Measurements from ENCODE around the gene NARS2.
"Not testable (repeated sequence)": the region's sequence is repeated elsewhere in the genome, so short reads cannot be mapped to it uniquely, and the experiment has no call there.

NARS2 gene

DNA sequence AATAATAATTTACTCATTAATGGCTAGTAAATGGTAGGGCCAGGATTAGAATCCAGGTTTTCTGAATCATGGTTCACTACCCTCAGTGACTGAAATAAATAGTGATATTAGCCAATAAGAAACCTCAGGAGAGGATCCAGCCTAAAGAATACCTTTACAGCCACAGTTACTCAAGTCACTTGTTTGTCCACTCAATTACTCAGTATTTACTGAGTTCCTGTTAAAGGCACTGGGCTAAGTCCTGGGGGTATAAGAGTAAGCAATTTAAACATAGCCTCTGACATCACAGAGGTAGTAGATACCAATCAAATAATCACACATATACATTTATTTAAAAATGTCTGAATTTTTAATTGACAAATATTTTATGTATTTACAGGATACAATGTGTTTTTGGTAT lies 100.2 kb downstream of the NARS2 start:
- no peak for DNase-seq

DNA sequence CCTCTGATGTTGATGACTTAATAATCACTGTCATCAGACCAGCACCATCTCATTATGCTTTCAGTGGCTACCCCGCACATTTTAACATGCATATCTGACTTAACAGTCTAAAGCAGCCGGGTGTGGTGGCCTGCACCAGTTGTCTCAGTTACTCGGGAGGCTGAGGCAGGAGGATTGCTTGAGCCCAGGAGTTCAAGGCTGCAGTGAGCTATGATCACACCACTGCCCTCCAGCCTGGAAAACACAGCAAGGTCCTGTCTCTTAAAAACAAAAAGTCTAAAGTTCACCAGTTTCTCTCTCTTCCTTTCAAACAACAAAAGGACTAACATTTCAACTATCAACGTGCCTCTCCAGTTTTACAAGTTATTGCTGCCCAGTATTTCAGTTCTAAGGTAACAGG lies 101.8 kb downstream of the NARS2 start:
- DNase-seq = no peak

DNA sequence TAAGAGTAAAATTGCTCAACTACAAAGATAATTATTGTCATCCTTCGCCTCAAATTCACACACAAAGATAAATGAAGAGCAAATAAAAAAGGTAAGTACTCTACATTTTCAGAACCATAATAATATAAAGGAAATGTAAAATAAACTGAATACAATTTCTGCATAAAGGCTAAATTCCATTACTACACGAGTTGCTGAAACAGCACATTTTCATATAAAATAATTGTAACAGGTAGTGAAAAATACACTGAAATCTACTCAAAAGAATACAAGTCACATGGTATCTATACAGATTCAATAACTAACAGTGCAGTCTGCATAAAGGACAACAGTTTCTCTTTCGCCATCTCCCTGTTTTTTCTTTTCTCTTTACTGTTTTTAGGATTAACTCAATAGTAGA lies 102.3 kb downstream of the NARS2 start:
- DNase-seq = no peak

DNA sequence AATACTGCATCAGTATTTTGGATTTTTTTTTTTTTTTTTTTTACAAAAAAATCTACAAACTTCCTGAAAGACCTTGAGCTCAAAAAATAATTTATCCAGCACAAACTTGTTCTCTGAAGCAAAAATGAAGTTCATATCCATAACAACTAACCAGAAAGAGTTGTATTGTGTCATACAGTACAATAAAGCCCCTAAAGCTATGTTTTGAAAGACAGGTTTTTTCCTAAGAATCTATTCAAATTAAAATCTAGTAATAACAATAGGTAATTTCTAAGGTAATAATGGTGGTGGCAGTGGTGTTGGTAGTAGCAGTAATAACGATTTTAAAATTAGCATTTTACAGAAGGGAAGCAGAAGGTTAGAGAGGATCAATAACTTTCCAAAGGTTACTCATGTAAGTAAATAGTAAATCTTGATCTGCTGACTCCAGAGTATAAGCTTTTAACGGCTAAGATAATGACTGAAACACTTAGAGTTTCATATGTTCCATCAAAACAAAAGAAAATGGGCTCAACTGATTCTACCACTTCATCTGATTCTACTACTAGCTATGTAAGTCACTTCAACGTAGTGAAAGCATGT lies 103.7 kb downstream of the NARS2 start:
- no peak for DNase-seq

DNA sequence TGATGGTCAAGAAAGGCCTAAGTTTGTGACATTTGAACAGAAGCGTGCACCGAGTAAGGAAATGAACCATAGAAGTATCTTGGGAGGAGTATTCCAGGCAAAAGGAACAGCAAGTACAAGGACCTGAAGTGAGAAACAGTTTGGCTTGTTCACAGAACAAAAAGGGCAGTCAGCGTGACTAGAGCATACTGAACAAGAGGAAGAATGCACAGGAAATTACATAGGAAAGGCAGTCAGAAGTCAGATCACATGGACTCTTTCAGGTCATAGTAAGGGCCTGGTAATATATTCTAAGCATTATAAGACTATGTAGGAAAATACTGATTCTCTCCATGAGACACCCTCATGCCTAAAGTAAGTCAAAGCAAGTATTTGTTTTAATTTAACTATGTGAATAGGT lies 104.8 kb downstream of the NARS2 start:
- DNase-seq = no peak

DNA sequence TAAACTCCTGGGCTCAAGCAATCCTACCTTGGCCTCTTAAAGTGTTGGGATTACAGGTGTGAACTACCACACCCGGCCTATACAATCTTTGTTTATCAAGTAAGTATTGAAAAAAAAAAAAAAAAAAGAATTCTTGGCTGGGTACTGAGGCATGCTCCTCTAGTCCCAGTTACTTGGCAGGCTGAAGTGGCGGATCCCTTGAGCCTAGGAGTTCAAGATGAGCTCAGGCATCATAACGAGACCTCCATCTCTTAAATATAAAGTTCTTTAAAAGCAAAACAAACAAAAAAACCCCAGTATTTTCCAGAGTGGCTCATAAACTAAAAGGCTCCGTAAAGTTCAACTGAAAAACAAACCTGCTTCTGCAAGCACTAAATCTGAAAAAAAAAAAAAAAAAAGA lies 106.7 kb downstream of the NARS2 start:
- DNase-seq = no peak

DNA sequence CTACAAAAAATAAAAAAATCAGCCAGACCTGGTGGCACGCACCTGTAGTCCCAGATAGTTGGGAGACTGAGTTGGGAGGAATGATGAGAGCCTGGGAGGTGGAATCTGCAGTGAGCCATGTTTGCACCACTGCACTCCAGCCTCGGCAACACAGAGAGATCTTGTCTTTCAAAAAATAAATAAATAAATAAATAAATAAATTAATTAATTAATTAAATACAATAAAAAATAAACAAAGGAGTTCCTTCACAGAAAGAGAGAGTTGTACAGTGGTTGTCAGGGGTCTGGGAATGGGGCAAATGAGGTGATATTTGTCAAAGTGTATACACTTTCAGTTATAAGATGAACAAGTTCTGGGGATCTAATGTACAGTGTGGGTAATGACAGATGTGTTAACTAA lies 107.3 kb downstream of the NARS2 start:
- DNase-seq = no peak

DNA sequence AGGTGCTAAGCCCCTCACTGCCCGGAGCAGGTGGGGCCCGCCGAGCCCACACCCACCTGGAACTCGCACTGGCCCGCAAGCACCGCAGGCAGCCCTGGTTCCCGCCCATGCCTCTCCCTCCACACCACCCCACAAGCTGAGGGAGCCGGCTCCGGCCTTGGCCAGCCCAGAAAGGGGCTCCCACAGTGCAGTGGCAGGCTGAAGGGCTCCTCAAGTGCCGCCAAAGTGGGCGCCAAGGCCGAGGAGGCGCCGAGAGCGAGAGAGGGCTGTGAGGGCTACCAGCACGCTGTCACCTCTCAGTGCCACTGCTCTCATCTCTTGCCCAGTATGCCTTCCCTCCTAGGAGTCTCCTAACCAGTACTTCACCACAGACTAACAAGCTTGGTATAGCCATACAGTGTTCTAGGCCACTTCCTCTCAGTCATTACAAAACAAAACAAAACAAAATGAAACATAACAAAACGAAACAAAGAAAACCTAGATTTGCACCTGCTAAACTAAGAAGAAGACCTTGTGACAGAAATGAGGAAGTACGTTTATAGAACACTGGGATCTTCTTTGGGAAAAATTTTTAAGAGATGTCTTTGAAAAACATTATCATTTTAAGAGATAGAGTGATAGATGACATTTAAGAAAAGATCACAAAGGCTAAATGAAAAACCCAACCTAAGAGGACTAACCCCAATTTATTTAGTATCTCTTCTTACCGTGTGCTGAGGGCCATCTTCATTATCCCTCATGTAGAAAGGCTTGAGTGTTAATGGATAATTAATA lies 109.3 kb downstream of the NARS2 start:
- no peak for DNase-seq

DNA sequence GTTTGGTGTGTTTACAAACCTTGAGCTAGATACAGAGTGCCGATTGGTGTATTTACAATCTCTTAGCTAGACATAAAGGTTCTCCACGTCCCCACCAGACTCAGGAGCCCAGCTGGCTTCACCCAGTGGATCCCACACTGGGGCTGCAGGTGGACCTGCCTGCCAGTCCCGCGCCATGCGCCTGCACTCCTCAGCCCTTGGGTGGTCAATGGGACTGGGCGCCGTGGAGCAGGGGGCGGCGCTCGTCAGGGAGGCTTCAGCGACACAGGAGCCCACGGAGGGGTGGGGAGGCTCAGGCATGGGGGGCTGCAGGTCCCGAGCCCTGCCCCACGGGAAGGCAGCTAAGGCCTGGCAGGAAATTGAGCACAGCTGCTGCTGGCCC lies 109.9 kb downstream of the NARS2 start:
- DNase-seq = not testable (repeated sequence)

DNA sequence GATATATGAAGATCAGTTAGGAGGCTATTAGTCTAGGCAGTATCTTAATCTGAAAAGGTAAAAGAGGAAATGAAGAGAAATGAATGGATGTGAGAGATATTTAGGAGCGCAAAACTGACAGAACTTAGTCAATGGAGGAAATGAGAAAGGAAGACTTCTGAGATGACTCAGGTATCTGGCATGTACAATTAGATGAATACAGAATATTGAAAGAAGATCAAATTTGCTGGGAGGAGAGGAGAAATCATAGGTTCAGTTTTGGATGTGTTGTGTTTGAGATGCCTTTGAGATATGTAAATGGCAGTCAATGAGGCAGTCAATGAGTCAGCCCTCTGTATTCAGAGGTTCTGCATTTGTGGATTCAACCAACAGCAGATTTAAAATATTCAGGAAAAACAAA lies 114.2 kb downstream of the NARS2 start:
- no peak for DNase-seq

DNA sequence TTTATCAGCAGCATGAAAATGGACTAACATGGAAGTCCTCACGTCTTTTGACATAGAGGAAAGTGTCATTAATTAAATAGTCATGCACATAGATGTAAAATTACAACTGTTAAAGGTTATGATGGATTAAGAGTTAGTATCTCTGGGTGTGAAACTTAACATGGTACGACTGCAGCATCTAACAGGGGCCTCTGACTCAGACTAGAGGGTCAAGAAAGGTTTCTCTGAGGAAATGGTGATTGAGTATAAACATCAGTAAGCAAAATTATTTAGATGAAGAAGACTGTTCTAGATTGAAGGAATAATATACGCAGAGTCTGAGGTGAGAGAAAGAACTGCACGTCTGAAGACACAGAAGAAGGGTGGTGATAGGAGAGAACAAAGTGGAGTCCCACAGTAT lies 114.9 kb downstream of the NARS2 start:
- no peak for DNase-seq

DNA sequence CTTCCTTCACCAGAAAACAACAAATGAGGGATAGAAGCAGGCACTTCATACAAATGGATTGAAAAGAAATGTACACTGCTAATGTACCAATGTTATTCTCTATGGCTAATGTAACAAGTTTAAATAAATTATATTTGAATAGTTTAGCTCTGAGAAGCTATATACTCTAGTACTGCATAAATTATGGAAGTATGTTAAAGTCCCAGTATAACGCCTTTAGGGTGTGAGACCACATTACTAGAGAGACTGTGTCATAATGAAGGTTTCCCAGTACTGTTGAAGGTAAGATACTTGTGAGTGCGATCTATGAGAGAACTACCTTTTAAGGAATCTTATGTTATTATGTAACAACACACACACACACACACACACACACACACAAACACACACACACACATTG lies 117.2 kb downstream of the NARS2 start:
- no peak for DNase-seq

DNA sequence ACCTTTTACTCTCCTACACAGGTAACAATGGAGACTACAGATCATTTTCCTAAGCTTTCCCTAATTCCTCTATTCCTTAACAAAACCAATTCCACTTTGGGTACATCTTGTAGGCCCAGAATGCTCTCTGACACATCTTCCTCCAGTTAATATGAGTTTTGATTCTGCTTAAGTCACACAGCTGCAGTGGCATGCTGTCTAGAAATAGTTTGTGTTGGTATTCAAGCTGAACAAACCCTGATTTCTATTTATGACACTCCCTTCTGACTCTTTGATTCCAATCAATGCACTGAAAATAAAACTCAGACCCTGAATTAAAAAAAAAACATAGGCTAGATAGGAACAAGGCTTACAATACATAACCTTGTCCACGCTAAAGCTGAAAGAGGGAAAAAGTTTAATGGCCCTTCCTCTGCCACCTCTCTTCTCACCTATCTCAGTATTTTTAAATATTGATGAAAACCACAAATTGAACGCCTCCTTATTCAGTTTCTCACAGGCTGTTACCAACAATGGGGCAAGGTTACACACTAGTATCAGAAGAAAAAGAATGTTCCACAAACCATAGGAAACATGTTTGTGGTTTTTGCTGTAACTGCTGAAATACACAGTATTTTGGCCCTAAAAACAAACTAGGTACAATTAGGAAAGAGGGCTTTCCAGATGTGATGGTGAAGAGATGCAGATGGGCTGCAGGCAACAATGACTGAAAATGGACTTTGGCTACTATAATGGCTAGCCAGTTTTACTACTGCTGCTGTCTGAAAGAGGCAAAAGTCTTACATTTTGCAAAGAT lies 121.3 kb downstream of the NARS2 start:
- no peak for DNase-seq

DNA sequence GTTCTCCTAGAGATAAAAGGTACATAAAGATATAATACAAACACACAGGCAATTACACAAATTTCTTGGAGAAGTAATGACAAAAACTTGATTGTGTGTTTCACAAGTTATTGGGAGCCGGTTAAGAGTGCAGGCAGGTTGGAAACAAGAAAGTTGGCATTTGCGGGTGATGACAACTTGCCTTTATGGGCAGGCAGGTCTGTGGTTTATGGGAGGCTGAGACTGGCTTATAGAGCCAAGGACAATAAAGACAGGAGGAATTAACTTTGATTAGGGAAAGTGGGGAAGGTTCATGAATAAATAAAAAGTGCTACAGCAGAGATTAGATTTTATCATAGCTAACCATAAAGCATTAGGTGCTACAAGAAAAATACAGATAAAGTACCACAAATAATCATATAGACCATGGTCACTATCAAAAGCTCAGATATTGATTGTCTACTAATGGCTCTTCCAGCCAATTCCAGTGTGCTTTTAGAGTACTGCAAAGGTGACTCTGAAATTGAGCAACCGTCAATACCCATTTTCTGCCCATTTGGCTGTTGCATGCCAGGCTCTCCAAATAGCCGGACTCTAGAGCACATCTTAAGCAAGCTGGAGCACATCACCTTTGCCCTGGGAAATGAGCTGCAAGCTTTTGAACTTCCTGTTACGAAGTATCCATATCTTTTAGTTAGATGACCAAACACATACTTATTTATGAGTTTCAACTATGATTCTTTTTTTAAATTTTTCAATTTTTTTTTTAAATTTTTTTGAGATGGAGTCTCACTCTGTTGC lies 123.1 kb downstream of the NARS2 start:
- DNase-seq = no peak

DNA sequence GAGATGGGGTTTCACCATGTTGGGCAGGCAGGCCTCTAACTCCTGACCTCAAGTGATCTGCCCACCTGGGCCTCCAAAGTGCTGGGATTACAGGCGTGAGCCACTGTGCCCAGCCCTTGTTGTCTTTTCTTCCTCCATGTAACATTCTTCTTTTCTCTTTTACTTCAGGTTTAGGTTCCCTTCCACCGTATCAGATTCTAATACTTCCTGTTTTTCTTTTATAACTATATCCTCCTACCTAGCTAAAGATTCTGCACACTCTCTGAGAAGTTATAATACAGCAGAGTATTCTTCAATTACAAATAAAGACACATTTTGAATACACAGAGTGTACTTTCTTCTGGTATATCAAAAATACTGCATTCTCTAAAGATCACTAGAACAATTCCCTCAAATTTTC lies 123.8 kb downstream of the NARS2 start:
- no peak for DNase-seq

DNA sequence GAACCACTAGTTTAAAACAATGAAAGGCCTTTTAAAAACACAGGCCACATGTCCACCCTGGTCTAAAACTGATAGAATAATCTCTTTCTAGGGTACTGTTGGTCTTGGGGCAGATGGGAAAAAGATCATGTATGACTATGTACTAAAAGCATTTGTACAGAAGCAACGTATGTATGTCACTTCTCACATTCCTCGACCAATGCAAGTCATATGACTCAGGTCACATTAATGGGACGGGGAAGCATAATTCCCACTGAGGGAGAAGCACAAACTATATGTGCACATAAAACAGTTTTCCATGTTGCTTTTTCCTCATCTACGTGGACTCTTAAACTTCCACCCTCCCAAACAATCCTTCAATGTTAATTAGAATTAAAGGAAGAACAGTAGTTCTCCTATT lies 124.8 kb downstream of the NARS2 start:
- DNase-seq = no peak

DNA sequence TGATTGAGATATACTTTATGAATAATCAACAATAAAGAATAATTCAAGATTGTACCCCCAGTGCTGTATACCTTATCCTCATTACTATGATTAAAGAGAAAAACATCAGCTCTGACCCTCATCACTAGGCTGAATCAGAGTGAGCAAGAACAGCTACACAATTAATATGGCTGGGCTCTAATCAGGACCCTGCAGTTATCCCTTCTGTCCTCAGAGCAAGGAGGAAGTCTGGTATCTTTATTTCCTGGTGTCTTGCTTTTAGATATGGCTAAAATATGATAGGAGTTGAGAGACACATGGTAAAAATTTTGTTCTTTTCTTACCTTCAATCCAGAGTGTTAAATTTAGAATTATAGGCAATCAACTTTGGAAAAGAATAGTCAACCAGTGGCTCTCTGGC lies 128.5 kb downstream of the NARS2 start:
- no peak for DNase-seq

DNA sequence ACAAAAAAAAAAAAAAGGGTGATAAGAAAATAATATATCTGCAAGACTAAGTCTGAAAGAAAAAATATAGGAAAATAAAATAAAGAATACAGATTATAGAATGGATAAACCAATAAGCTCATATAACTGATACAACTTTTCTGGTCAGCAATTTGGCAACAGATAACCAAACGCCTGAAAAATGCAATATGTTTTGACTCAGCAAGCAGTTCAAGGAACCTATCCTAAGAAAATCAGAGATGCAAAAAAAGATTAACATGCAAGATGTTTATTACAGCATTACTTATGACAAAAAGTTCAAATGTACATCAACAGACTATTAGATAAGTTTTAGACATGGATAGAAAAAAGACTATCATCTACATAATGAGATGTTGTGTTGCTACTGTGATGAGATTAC lies 129.9 kb downstream of the NARS2 start:
- no peak for DNase-seq

DNA sequence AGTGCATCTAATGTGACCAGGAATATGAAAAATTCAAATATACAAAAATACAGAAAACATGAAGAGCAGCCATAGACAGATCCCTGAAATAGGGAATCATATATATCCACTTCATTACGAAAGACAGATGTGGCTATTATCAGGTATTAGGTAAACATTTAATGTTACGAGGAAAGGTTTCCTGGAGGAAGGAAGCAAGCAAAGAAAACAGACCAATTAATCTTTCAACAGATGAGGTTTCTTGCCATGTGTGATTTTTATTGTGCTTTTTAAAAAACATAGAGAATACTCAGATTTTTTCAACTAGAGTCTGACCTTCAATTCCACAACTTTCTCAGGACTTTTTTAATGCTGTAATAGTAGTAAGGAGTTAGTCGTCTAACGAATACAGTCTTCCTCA lies 132.7 kb downstream of the NARS2 start:
- DNase-seq = no peak

DNA sequence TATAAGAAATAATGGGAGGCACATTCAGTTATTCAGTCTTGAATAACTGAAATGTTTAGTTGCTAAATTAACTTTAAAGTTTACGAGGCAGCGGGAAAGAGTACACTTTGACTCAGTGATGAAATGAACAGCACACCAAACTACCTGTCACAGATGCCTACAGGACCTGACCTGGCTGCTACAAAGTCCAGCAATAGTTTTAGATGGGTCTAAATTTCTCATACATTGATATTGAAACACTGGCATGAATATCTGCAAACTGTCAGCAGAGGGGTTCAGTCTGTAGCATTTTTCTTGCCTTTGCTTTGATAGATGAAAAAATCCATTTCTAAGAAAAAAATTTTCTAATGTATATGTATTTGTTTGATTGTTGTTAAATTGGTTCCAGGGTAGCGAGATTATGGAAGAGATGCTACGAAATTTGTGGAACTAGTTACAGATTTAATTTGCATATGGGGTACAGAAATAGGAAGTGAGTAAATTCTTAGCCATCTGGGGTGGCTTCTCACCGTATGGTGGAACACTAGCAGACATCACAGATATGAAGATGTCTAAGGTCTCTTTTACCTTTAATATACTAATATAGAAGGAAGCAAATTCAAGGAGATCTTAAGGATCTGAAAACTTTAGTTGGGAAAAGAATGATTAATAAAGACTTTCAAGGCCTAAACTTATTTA lies 136.2 kb downstream of the NARS2 start:
- no peak for DNase-seq

DNA sequence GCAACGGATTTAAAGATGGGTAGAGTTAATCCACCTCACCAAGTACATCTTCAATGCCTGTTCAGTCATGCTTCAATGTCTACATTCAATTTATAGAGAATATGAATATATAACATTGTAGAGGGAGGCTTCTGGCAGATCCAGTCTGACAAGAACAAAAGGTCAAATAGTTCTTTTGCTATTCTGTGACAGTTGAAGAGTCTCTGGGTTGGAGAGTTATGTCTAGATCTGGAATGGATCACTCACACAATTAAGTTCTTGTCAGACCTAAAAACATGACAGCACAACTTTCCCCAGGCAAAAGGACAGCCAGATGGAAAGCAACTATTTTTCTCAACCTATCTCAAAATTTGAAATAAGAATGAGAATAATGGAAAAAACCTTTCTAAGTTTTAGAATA lies 141.7 kb downstream of the NARS2 start:
- DNase-seq = no peak

DNA sequence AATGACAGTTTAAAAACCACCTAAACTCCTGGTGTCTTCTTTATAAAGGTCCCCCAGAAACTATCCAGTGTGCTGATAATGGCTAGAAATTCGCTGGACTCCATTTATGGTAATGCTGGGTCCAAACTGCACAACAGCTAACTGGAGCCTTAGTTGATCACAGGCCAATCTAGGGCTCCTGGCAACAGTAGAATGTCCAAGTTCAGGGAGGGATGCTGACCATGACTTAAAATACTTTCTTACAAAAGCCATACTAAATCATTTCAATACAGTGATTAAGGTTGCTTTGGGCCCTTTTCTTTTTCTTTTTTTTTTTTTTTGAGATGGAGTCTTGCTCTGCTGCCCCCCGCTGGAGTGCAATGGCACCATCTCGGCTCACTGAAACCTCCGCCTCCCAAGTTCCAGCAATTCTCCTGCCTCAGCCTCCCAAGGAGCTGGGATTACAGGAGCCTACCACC lies 142.6 kb downstream of the NARS2 start:
- DNase-seq = no peak

DNA sequence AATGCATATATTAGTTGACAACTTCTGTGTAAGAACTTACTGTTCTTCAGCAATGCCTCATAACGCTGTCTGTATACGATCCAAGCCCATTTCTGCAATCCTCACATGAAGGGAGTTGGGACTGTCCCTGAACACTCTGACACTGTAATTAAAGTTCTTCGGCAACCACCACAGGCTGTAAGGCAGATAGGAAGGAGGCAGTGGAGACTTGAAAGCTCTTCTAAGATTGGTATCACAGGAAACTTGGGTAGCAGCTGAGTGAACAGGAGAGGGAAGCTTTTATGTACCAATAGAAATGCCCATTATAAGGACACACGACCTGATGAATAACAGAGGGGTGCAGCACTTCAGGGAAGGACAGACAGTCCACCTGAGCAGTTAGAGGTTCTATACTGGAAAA lies 145.0 kb downstream of the NARS2 start:
- no peak for DNase-seq

Data from NCI-H1436 treated with DMSO at 0.1 percent for 48 hours (cell line).